GM08714 (cell line): ENCODE measurements around the gene NRXN3.
"Not testable (repeated sequence)": the region's sequence is repeated elsewhere in the genome, so short reads cannot be mapped to it uniquely, and the experiment has no call there.

Source experiments
- H3K4me3 ChIP-seq: fragments of 200-500 bp; sonication (Bioruptor generic); 2 replicates; pipeline ENCODE4 v1.5.1; 2014; ENCODE audit warnings: mild to moderate bottlenecking, low read length, inconsistent platforms
- ZNF274 ChIP-seq: IDR thresholded peaks from 2 replicates; pipeline ENCODE4 v1.6.1; 2012; ENCODE audit warnings: mild to moderate bottlenecking, low read depth, low read length

The NRXN3 gene

GRCh38 chr14:78530078-78530477 lies 359.9 kb downstream of the NRXN3 start:
- no peak overlapping the region for H3K4me3 ChIP-seq
- TF ChIP-seq ZNF274, result no peak

- H3K4me3 ChIP-seq, result no peak overlapping the region
- no peak for TF ChIP-seq ZNF274
Observed at GRCh38 chr14:78534141-78534540, 364.0 kb downstream of the NRXN3 start.

- no peak for TF ChIP-seq ZNF274
- no peak overlapping the region for H3K4me3 ChIP-seq
Observed at GRCh38 chr14:78535041-78535440, 364.9 kb downstream of the NRXN3 start.

GRCh38 chr14:78541788-78542187 lies 371.6 kb downstream of the NRXN3 start:
- not testable (repeated sequence) for H3K4me3 ChIP-seq

GRCh38 chr14:78543433-78543832 lies 373.3 kb downstream of the NRXN3 start:
- no peak for TF ChIP-seq ZNF274
- H3K4me3 ChIP-seq, result no peak overlapping the region

GRCh38 chr14:78561074-78561473 lies 390.9 kb downstream of the NRXN3 start:
- no peak overlapping the region for H3K4me3 ChIP-seq

GRCh38 chr14:78566026-78566858 lies 396.1 kb downstream of the NRXN3 start:
- no peak for TF ChIP-seq ZNF274

More at GRCh38 chr14:78561074-78561473, 390.9 kb downstream of the NRXN3 start:
- no peak for TF ChIP-seq ZNF274

GRCh38 chr14:78566859-78567172 lies 396.6 kb downstream of the NRXN3 start:
- no peak overlapping the region for H3K4me3 ChIP-seq
- no peak for TF ChIP-seq ZNF274

More at GRCh38 chr14:78566026-78566858, 396.1 kb downstream of the NRXN3 start:
- H3K4me3 ChIP-seq, result no peak overlapping the region

GRCh38 chr14:78567343-78567742 lies 397.2 kb downstream of the NRXN3 start:
- no peak for TF ChIP-seq ZNF274
- no peak overlapping the region for H3K4me3 ChIP-seq

- H3K4me3 ChIP-seq, result not testable (repeated sequence)
Observed at GRCh38 chr14:78573736-78574135, 403.6 kb downstream of the NRXN3 start.

- no peak overlapping the region for H3K4me3 ChIP-seq
- TF ChIP-seq ZNF274, result no peak
Observed at GRCh38 chr14:78576437-78577166, 406.4 kb downstream of the NRXN3 start.

GRCh38 chr14:78581229-78581628 lies 411.1 kb downstream of the NRXN3 start:
- H3K4me3 ChIP-seq, result no peak overlapping the region
- TF ChIP-seq ZNF274, result no peak

GRCh38 chr14:78586681-78587080 lies 416.5 kb downstream of the NRXN3 start:
- no peak for TF ChIP-seq ZNF274
- no peak overlapping the region for H3K4me3 ChIP-seq

- no peak overlapping the region for H3K4me3 ChIP-seq
- no peak for TF ChIP-seq ZNF274
Observed at GRCh38 chr14:78588906-78589305, 418.7 kb downstream of the NRXN3 start.

GRCh38 chr14:78592616-78593219 lies 422.5 kb downstream of the NRXN3 start:
- H3K4me3 ChIP-seq, result no peak overlapping the region
- TF ChIP-seq ZNF274, result no peak
